ENCODE measurements around the gene PLXDC1. TPM values are rescaled to one million over a fixed set of nuclear protein-coding genes. Genes with fewer than 3 reads are reported as not detected.

The PLXDC1 gene
- total RNA-seq, 1 experiment from 2014 or later: 0.75 TPM

- ChIA-PET POLR2A (ENCODE audit: low non-redundant PET) (no interaction called here), CTCF (no interaction called here)
- TF ChIP-seq CTCF (conservative IDR thresholded peaks at IDR 0.05; ENCODE audit: low read depth, low read length) (no peak), EZH2 (IDR thresholded peaks at IDR 0.05; ENCODE audit: borderline replicate concordance, low read depth, low read length, poor library complexity, severe bottlenecking) (no peak)
- no peak overlapping the region for H3K27ac ChIP-seq (ENCODE audit: low read depth, low read length, poor library complexity, severe bottlenecking)
- no peak overlapping the region for H3K4me3 ChIP-seq (ENCODE audit: low read depth, low read length, poor library complexity, severe bottlenecking)
- DNase-seq (ENCODE audit: low spot score): no peak
- no peaks in the 10 kb centered on the region for H3K27me3 ChIP-seq (replicated peaks; ENCODE audit: insufficient read depth, low read depth, low read length, poor library complexity)
- BruUV-seq (replicated peaks): no TSS peak
- intact Hi-C loops (cut with micrococcal nuclease; ENCODE audit: unreplicated experiment): no loop called here
- no peaks in the 10 kb centered on the region for H3K9me3 ChIP-seq (ENCODE audit: low read depth, low read length, poor library complexity, severe bottlenecking)
- H3K4me1 ChIP-seq (ENCODE audit: insufficient read depth, low read length, poor library complexity, severe bottlenecking): no peaks in the 10 kb centered on the region
- H3K36me3 ChIP-seq (ENCODE audit: insufficient read depth, low read length, poor library complexity, severe bottlenecking): no peaks in the 10 kb centered on the region
These were observed 132.9 kb downstream of the PLXDC1 start for GRCh38 chr17:39018267-39019134.

GRCh38 chr17:39016193-39017153 is 135.0 kb downstream of the PLXDC1 start:
- POLR2A ChIA-PET (ENCODE audit: low non-redundant PET): no interaction called here

More at GRCh38 chr17:39016193-39017153, 135.0 kb downstream of the PLXDC1 start:
- Histone ChIP-seq H3K27me3 (replicated peaks; ENCODE audit: insufficient read depth, low read depth, low read length, poor library complexity) (no peaks in the 10 kb centered on the region), H3K36me3 (ENCODE audit: insufficient read depth, low read length, poor library complexity, severe bottlenecking) (no peaks in the 10 kb centered on the region), H3K4me1 (ENCODE audit: insufficient read depth, low read length, poor library complexity, severe bottlenecking) (no peaks in the 10 kb centered on the region), H3K27ac (ENCODE audit: low read depth, low read length, poor library complexity, severe bottlenecking) (no peak overlapping the region), H3K4me3 (ENCODE audit: low read depth, low read length, poor library complexity, severe bottlenecking) (no peak overlapping the region), H3K9me3 (ENCODE audit: low read depth, low read length, poor library complexity, severe bottlenecking) (no peaks in the 10 kb centered on the region)
- TF ChIP-seq CTCF (conservative IDR thresholded peaks at IDR 0.05; ENCODE audit: low read depth, low read length): no peak
- no peak for TF ChIP-seq EZH2 (IDR thresholded peaks at IDR 0.05; ENCODE audit: borderline replicate concordance, low read depth, low read length, poor library complexity, severe bottlenecking)
- DNase-seq (ENCODE audit: low spot score): no peak
- intact Hi-C loops (cut with micrococcal nuclease; ENCODE audit: unreplicated experiment): no loop called here
- CTCF ChIA-PET: interaction anchor here (0.6 kb wide), 1 partner anchor 1301 kb away, joined by 3 read pairs; no protein-coding TSS in a partner anchor
- no TSS peak for BruUV-seq (replicated peaks)

Measured in A673 (cell line).